RWPE1 (cell line): Measurements from ENCODE around the gene ANXA8.

Experiments
- CTCF ChIA-PET: fragments of 350-600 bp; sonication (Branson Sonifier 250); formaldehyde crosslinking; extraction: SDS; loops from one replicate; lab custom pipeline; 2021; lab: Yijun Ruan, JAX
- POLR2A ChIA-PET: fragments of 400-600 bp; formaldehyde crosslinking; extraction: SDS; loops from one replicate; lab custom pipeline; 2020; ENCODE audit warnings: antibody characterized with exemption; ENCODE audit not compliant: low non-redundant PET; lab: Yijun Ruan, JAX
- DNase-seq: peaks from one replicate; pipeline ENCODE4 v3.0.0; 2012; ENCODE audit warnings: low spot score
- H3K27ac ChIP-seq: fragments of 450-650 bp; 2 replicates; pipeline ENCODE4 v1.5.1; 2017
- CTCF ChIP-seq: fragments of 450-650 bp; conservative IDR thresholded peaks from 2 replicates; pipeline ENCODE4 v1.5.1; 2017; ENCODE audit warnings: low read depth, mild to moderate bottlenecking

Gene ANXA8

GRCh38 chr10:47424231-47424630 is 59.7 kb downstream of the ANXA8 start:
- DNase-seq: no peak
- no peak for TF ChIP-seq CTCF
- CTCF ChIA-PET: interaction anchor here (0.9 kb wide), 1 partner anchor 878 kb away, joined by 3 read pairs; no protein-coding TSS in a partner anchor

GRCh38 chr10:47423476-47423875 is 60.4 kb downstream of the ANXA8 start:
- TF ChIP-seq CTCF: no peak
- ChIA-PET CTCF (no interaction called here), POLR2A (no interaction called here)
- H3K27ac ChIP-seq: no peak overlapping the region
- DNase-seq: no peak

More at GRCh38 chr10:47424231-47424630, 59.7 kb downstream of the ANXA8 start:
- POLR2A ChIA-PET: no interaction called here
- H3K27ac ChIP-seq: no peak overlapping the region

GRCh38 chr10:47421057-47421952 is 62.6 kb downstream of the ANXA8 start:
- peak; percentile 58 for DNase-seq
- TF ChIP-seq CTCF: no peak
- peak overlapping the region; percentile 17; the same call in 1 of the 2 replicates for H3K27ac ChIP-seq
- ChIA-PET CTCF (interaction anchor here (0.5 kb wide), 1 partner anchor 38 kb away, joined by 3 read pairs; no protein-coding TSS in a partner anchor), POLR2A (no interaction called here)

- H3K27ac ChIP-seq: peak overlapping the region; percentile 17; the same call in 1 of the 2 replicates
- no peak for DNase-seq
- no peak for TF ChIP-seq CTCF
- CTCF ChIA-PET: no interaction called here
- POLR2A ChIA-PET: no interaction called here
These were observed 63.4 kb downstream of the ANXA8 start for GRCh38 chr10:47420305-47421056.

- no peak overlapping the region for H3K27ac ChIP-seq
- POLR2A ChIA-PET: no interaction called here
- no peak for DNase-seq
- CTCF ChIA-PET: interaction anchor here (0.6 kb wide), 1 partner anchor 79 kb away, joined by 5 read pairs; no protein-coding TSS in a partner anchor
- no peak for TF ChIP-seq CTCF
These were observed 64.5 kb downstream of the ANXA8 start for GRCh38 chr10:47419421-47419820.

- POLR2A ChIA-PET: no interaction called here
- no peak overlapping the region for H3K27ac ChIP-seq
- no peak for TF ChIP-seq CTCF
- no peak for DNase-seq
- CTCF ChIA-PET: no interaction called here
These were observed 64.9 kb downstream of the ANXA8 start for GRCh38 chr10:47418966-47419365.
